PC-9 (cell line): ENCODE data around the gene LRG1. TPM values are rescaled to one million over a fixed set of nuclear protein-coding genes. Genes with fewer than 3 reads are reported as not detected.
A peak's percentile ranks its signal among the peaks of the same experiment; 100 is the strongest.

Experiments
- BruUV-seq: library from RNA; stranded (reverse); fragments of 400-500 nt; replicated peaks from 2 replicates; lab custom pipeline; 2021; lab: Mats Ljungman, UMichigan
- CTCF ChIA-PET: fragments of 300-600 bp; sonication (Branson Sonifier 250); formaldehyde crosslinking; loops from one replicate; lab custom pipeline; 2022; ENCODE audit warnings: antibody characterized with exemption; lab: Charles Lee
- POLR2A ChIA-PET: fragments of 300-600 bp; sonication (Branson Sonifier 250); formaldehyde crosslinking; loops from one replicate; lab custom pipeline; 2022; ENCODE audit warnings: antibody characterized with exemption; ENCODE audit not compliant: unreplicated experiment; lab: Charles Lee
- DNase-seq, 2 experiments: peaks; one replicate each; pipeline versions ENCODE4 v3.0.0 to v3.0.0-alpha.2; 2015 to 2022; ENCODE audit warnings: mixed read lengths in 1 of 2
- H2AFZ ChIP-seq: fragments of 200-600 bp; sonication (generic); 2 replicates; pipeline ENCODE4 v1.8.1; 2017; ENCODE audit warnings: antibody characterized with exemption
- H3F3A ChIP-seq: fragments of 200-600 bp; sonication (generic); 2 replicates; pipeline ENCODE4 v1.8.1; 2017; ENCODE audit warnings: antibody characterized with exemption, mild to moderate bottlenecking, low read depth; ENCODE audit not compliant: insufficient read depth
- H3K27ac ChIP-seq: fragments of 200-600 bp; sonication (generic); 2 replicates; pipeline ENCODE4 v1.6.1; 2016; ENCODE audit warnings: mixed run types
- H3K27me3 ChIP-seq: fragments of 200-600 bp; sonication (generic); 2 replicates; pipeline ENCODE4 v1.6.1; 2016; ENCODE audit warnings: low read depth, mixed run types; ENCODE audit not compliant: insufficient read depth
- H3K36me3 ChIP-seq: fragments of 200-600 bp; sonication (generic); 2 replicates; pipeline ENCODE4 v1.6.1; 2016; ENCODE audit warnings: low read depth, mixed run types
- H3K4me1 ChIP-seq: fragments of 200-600 bp; sonication (generic); replicated peaks from 2 replicates; pipeline ENCODE4 v1.6.1; 2016; ENCODE audit warnings: mixed run types; ENCODE audit not compliant: insufficient read depth
- H3K4me2 ChIP-seq: fragments of 200-600 bp; sonication (generic); 2 replicates; pipeline ENCODE4 v1.6.1; 2017; ENCODE audit warnings: mixed run types
- H3K4me3 ChIP-seq: fragments of 200-600 bp; sonication (generic); 2 replicates; pipeline ENCODE4 v1.6.1; 2016; ENCODE audit warnings: mixed run types
- H3K79me2 ChIP-seq: fragments of 200-600 bp; sonication (generic); 2 replicates; pipeline ENCODE4 v1.6.1; 2017; ENCODE audit warnings: low read depth, mixed run types
- H3K9me2 ChIP-seq: fragments of 200-600 bp; sonication (generic); 2 replicates; pipeline ENCODE4 v1.8.1; 2017; ENCODE audit warnings: mild to moderate bottlenecking; ENCODE audit not compliant: insufficient read depth
- H3K9me3 ChIP-seq: fragments of 200-600 bp; sonication (generic); 2 replicates; pipeline ENCODE4 v1.8.1; 2016; ENCODE audit warnings: low read depth; ENCODE audit not compliant: insufficient read depth
- H4K20me1 ChIP-seq: fragments of 200-600 bp; sonication (generic); 2 replicates; pipeline ENCODE4 v1.8.1; 2017; ENCODE audit not compliant: insufficient read depth
- CTCF ChIP-seq: fragments of 200-600 bp; sonication (generic); conservative IDR thresholded peaks from 2 replicates; pipeline ENCODE4 v1.6.1; 2017; ENCODE audit warnings: mixed run types, antibody characterized with exemption, mild to moderate bottlenecking, moderate library complexity
- EZH2 ChIP-seq: fragments of 200-600 bp; sonication (generic); IDR thresholded peaks from 2 replicates; pipeline ENCODE4 v1.8.0; 2017; ENCODE audit warnings: antibody characterized with exemption, low read depth
- intact Hi-C: fragments of 100-400 bp; cut with micrococcal nuclease; formaldehyde crosslinking; loops from one replicate; pipeline ENCODE4 v1.10.0; 2022; ENCODE audit not compliant: unreplicated experiment
- total RNA-seq: library from RNA; stranded (reverse); gene quantifications from 2 replicates; pipeline ENCODE4 v1.2.3, GENCODE V29; 2021

LRG1 gene
- total RNA-seq, 1 experiment from 2014 or later, result 25.6 TPM

- TF ChIP-seq EZH2 (no peak), CTCF (no peak)
- CTCF ChIA-PET, result interaction anchor here (0.6 kb wide), 1 partner anchor 97 kb away, joined by 7 read pairs; no protein-coding TSS in a partner anchor
- H3K27me3 ChIP-seq, result no peaks in the 10 kb centered on the region
- no peaks in the 10 kb centered on the region for H3K79me2 ChIP-seq
- H3K9me3 ChIP-seq, result no peaks in the 10 kb centered on the region
- no peaks in the 10 kb centered on the region for H3K9me2 ChIP-seq
- no peak overlapping the region for H3K4me3 ChIP-seq
- no TSS peak for BruUV-seq
- H3K4me1 ChIP-seq, result peaks cover 43% of the 10 kb centered on the region
- H3F3A ChIP-seq, result peaks cover 9% of the 10 kb centered on the region; the same call in 1 of the 2 replicates
- H3K4me2 ChIP-seq, result peak overlapping the region; percentile 75; the same call in 1 of the 2 replicates
- POLR2A ChIA-PET, result no interaction called here
- intact Hi-C loops, result no loop called here
- no peak overlapping the region for H3K27ac ChIP-seq
- H2AFZ ChIP-seq, result no peak overlapping the region
- no peak for DNase-seq
- H3K36me3 ChIP-seq, result no peaks in the 10 kb centered on the region
- H4K20me1 ChIP-seq, result no peaks in the 10 kb centered on the region
Observed at GRCh38 chr19:4517451-4518057, 22.3 kb downstream of the LRG1 start.

- ChIA-PET CTCF (interaction anchor here (0.6 to 0.8 kb wide), 2 partner anchors 8 to 98 kb away, joined by 3 to 7 read pairs; no protein-coding TSS in a partner anchor), POLR2A (no interaction called here)
- Histone ChIP-seq H3K27me3 (no peaks in the 10 kb centered on the region), H2AFZ (no peak overlapping the region), H3K4me1 (peaks cover 37% of the 10 kb centered on the region), H4K20me1 (no peaks in the 10 kb centered on the region), H3K4me3 (no peak overlapping the region), H3K36me3 (no peaks in the 10 kb centered on the region), H3K9me2 (no peaks in the 10 kb centered on the region), H3F3A (peaks cover 5% of the 10 kb centered on the region; the same call in 1 of the 2 replicates), H3K9me3 (no peaks in the 10 kb centered on the region), H3K79me2 (no peaks in the 10 kb centered on the region), H3K27ac (no peak overlapping the region), H3K4me2 (peak overlapping the region; percentile 38; the same call in 1 of the 2 replicates)
- no peak for DNase-seq
- no TSS peak for BruUV-seq
- intact Hi-C loops, result no loop called here
- TF ChIP-seq CTCF (no peak), EZH2 (no peak)
Observed at GRCh38 chr19:4516939-4517300, 22.9 kb downstream of the LRG1 start.

DNA sequence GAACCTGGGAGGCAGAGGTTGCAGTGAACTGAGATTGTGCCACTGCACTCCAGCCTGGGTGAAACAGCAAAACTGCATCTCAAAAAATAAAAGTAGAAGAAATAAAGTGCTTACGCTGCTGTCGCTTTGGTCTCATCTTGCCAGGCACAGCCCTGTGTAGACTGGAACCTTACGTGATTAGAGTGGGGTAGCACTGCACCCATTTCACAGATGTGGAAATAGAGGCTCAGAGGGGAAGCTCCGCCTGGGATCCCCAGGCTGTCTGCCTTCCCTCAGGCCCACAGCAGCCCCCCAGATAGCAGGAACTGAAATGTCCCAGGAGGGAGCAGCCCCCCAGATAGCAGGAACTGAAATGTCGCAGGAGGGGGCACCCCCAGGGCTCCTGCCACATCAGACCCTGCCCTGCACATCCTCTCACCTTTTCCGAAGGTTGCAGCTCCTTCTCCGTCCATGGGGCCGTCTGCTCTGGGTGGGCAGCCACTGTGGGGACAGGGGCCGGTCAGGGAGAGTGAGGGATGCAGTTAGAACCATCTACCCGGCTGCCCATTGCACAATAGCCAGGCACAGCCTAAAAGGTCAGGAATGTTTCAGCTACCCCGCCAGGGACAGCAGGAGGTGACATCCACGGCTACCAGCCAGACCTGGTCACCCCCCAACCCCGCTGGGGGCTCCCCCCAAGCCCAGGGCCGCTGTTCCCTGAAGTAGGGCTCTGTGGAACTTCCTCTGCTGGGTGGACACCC, 23.5 kb downstream of the LRG1 start:
- Histone ChIP-seq H3K9me3 (no peaks in the 10 kb centered on the region), H3F3A (no peaks in the 10 kb centered on the region; the same call in 1 of the 2 replicates), H3K9me2 (no peaks in the 10 kb centered on the region), H3K79me2 (no peaks in the 10 kb centered on the region), H3K4me1 (peaks cover 32% of the 10 kb centered on the region), H4K20me1 (no peaks in the 10 kb centered on the region), H3K36me3 (no peaks in the 10 kb centered on the region), H3K27me3 (no peaks in the 10 kb centered on the region), H3K4me2 (0 out of 2 replicates have a peak overlapping the region, but pooled peaks have one; percentile 38), H2AFZ (no peak overlapping the region), H3K4me3 (no peak overlapping the region), H3K27ac (no peak overlapping the region)
- ChIA-PET POLR2A (no interaction called here), CTCF (interaction anchor here (0.6 to 0.8 kb wide), 2 partner anchors 9 to 98 kb away, joined by 3 to 7 read pairs; no protein-coding TSS in a partner anchor)
- no peak for DNase-seq
- intact Hi-C loops, result no loop called here
- TF ChIP-seq CTCF (no peak), EZH2 (no peak)
- BruUV-seq, result no TSS peak
